Heart left ventricle (tissue), 16 donors: Measurements from ENCODE around the gene ZNF79. TPM values are rescaled to one million over a fixed set of nuclear protein-coding genes. Genes with fewer than 3 reads are reported as not detected.

Experiments
- ATAC-seq, 4 donors: fragments of 200-7000 bp; cut with Tn5 transposase; one replicate each; pipeline ENCODE4 v1.9.1; 2020 to 2022; ENCODE audit warnings: moderate library complexity in 4 of 4, mild to moderate bottlenecking in 3 of 4, moderate number of reproducible peaks in 1 of 4
- DNase-seq, 5 donors: peaks; one replicate each; pipeline ENCODE4 v3.0.0-alpha.2; 2020
- H3K27ac ChIP-seq, 12 donors: fragments of 200-600 bp; sonication (generic) in 4 of 12; one replicate each; pipeline versions ENCODE4 v1.5.0 to v1.8.0; 2016 to 2022; ENCODE audit warnings: mild to moderate bottlenecking in 2 of 12
- H3K27me3 ChIP-seq, 9 donors: fragments of 200-600 bp; sonication (generic) in 2 of 9; one replicate each; pipeline versions ENCODE4 v1.5.1 to v1.8.0; 2016 to 2022; ENCODE audit warnings: mild to moderate bottlenecking in 3 of 9
- H3K36me3 ChIP-seq, 9 donors: fragments of 200-600 bp; sonication (generic) in 2 of 9; one replicate each; pipeline versions ENCODE4 v1.5.0 to v1.8.0; 2018 to 2022; ENCODE audit warnings: mild to moderate bottlenecking in 2 of 9
- H3K4me1 ChIP-seq, 12 donors: fragments of 200-600 bp; sonication (generic) in 4 of 12; one replicate each; pipeline versions ENCODE4 v1.5.0 to v1.8.0; 2016 to 2022; ENCODE audit warnings: mild to moderate bottlenecking in 3 of 12
- H3K4me3 ChIP-seq, 12 donors: fragments of 200-600 bp; sonication (generic) in 4 of 12; one replicate each; pipeline versions ENCODE4 v1.5.0 to v1.8.0; 2017 to 2022; ENCODE audit warnings: mild to moderate bottlenecking in 9 of 12, moderate library complexity in 4 of 12
- H3K9me3 ChIP-seq, 12 donors: fragments of 200-600 bp; sonication (generic) in 4 of 12; one replicate each; pipeline versions ENCODE4 v1.5.0 to v1.8.0; 2016 to 2022; ENCODE audit warnings: mild to moderate bottlenecking in 1 of 12
- CTCF ChIP-seq, 12 donors: fragments of 200-600 bp; sonication (generic) in 4 of 12; IDR thresholded peaks; one replicate each; pipeline versions ENCODE4 v1.5.0 to v1.8.0; 2018 to 2022; ENCODE audit warnings: antibody characterized with exemption in 12 of 12, mild to moderate bottlenecking in 5 of 12
- POLR2A ChIP-seq, 2 donors: fragments of 450-650 bp; IDR thresholded peaks; one replicate each; pipeline ENCODE4 v1.6.1; 2017; ENCODE audit warnings: antibody characterized with exemption in 2 of 2, mild to moderate bottlenecking in 2 of 2, moderate library complexity in 2 of 2
- WGBS, 4 donors: extraction: QIAGEN DNeasy Blood & Tissue Kit in 2 of 4; methylation state at CpG; one replicate each; pipeline versions ENCODE4 v1.1.5 to v1.1.7; 2013 to 2018; 5-methylcytosine and 5-hydroxymethylcytosine counted together
- intact Hi-C, 10 donors: fragments of 100-400 bp; cut with DNase I; formaldehyde crosslinking; loops; one replicate each; pipeline versions ENCODE4 v1.11.1 to v1.14.2; 2022
- polyA plus RNA-seq, 2 donors: library from polyadenylated mRNA; stranded (reverse); fragments of 200-250 nt; gene quantifications; one replicate each; pipeline ENCODE4 v1.2.3, GENCODE V29; 2013
- total RNA-seq, 9 donors: library from RNA; depleted of rRNA in 2 of 9; stranded (reverse); fragments of >200 nt in 2 of 9; fragmentation: NEBNext Ultra II Directional in 3 of 9; extraction: Animal tissue kit (Norgen Biotek cat#: 25700) in 3 of 9; gene quantifications; one replicate each; pipeline versions ENCODE4 v1.1.0 to v1.2.4, GENCODE V29; 2016 to 2023
- donor health status: ischemic (EF 13 %, LVEDD 7.1; RV severe dilation, severe dysfunction).
- donor health status: healthy with polysubstance abuse.
- donor health status: DM: no; HTN: yes; CAD: no.
- donor health status: DM: no; HTN: no; CAD: no.
- donor health status: ischemic (EF 25% LVEDD 6.9; RV normal size, moderate dysfunction).
- donor health status: ischemic (EF 25% LVEDD 5.7; RV mildly dilated, moderate dysfunction).
- donor health status: healthy.
- donor health status: DM: yes; HTN: yes; CAD: no.
- donor health status: ischemic (EF 35%, LVEDD 5.7; RV mildly dilated, moderate dysfunction).
- donor health status: nonischemic (EF 11% LVEDD 7.7; RV severe dilation, severe dysfunction).
- donor health status: DM: yes; HTN: yes; CAD: no.
- donor health status: PGD.
- donor health status: ischemic (EF 29% LVEDD 5.4; RV normal size, mild dysfunction).
- donor health status: nonischemic (EF 23%, LVEDD 6.1; RV moderate dilation, normal function).

Gene ZNF79
- total and polyA plus RNA-seq, 11 donors: 3.1 to 7.4 (median 5.6) TPM

GRCh38 chr9:127422787-127423186, 1.4 kb upstream of the ZNF79 start:
- TF ChIP-seq POLR2A (IDR thresholded peaks at IDR 0.05) (no peak), CTCF (IDR thresholded peaks at IDR 0.05) (no peak)
- ATAC-seq (no peak), DNase-seq (no peak)
- Histone ChIP-seq H3K27ac (peak overlapping the region in 5 of 12 donors; percentile 85 to 95 (median 92)), H3K27me3 (no peaks in the 10 kb centered on the region), H3K4me3 (peak overlapping the region in 9 of 12 donors; percentile 57 to 97 (median 76)), H3K9me3 (no peaks in the 10 kb centered on the region), H3K36me3 (peaks cover 0 to 9% (median 0%) of the 10 kb centered on the region in 9 donors), H3K4me1 (peaks cover 10 to 48% (median 27%) of the 10 kb centered on the region in 12 donors)
- WGBS, 4 donors: 49 to 65% (median 50%) methylated on average over 6 of the region's 6 CpGs
- intact Hi-C loops: no loop called here

DNA sequence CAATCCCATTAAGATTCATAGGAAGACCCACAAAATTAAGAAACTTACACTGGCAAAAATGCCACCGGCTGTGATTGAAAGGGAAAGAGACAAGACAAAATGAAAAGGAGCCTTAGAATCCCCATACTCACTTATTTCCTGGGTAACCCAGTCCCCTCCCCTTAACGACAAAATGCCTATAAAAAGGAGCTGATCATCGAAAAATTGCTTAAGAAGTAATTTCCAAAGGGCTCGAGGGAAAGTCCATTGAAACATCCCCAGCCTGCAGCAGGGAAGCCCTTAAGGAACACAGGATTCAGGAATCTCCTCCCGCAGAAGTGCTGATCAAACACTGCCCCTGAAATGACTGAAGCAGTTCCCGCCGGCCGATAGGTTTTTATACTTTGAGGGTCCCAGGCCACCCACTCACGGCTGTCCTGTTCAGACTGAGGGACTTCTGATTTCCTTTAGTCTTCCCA, 677 bp upstream of the ZNF79 start:
- H3K4me3 ChIP-seq: peak overlapping the region; percentile 57 to 97 (median 78)
- peak in 1 of 4 donors; percentile 5 for ATAC-seq
- H3K36me3 ChIP-seq: peaks cover 0 to 16% (median 7%) of the 10 kb centered on the region in 9 donors
- H3K27me3 ChIP-seq: no peaks in the 10 kb centered on the region
- H3K4me1 ChIP-seq: peaks cover 10 to 48% (median 27%) of the 10 kb centered on the region in 12 donors
- no peaks in the 10 kb centered on the region for H3K9me3 ChIP-seq
- TF ChIP-seq POLR2A (IDR thresholded peaks at IDR 0.05) (no peak), CTCF (IDR thresholded peaks at IDR 0.05) (no peak)
- no peak for DNase-seq
- 1 to 2% (median 2%) methylated on average over 8 to 9 of the region's 9 CpGs for WGBS, 4 donors
- intact Hi-C loops: no loop called here
- peak overlapping the region; percentile 69 to 95 (median 92) for H3K27ac ChIP-seq

- intact Hi-C loops: loop anchor here in 3 of 10 donors (1.0 to 2.0 kb wide), 2 partner anchors 27 to 28 kb away; partner anchors contain the start of genes LRSAM1 (in 3 of the 3), RPL12 (in 3 of the 3) and SLC2A8 (in 1 of the 3)
Observed at GRCh38 chr9:127424676-127424999, 456 bp downstream of the ZNF79 start.

GRCh38 chr9:127426756-127427155, 2.6 kb downstream of the ZNF79 start:
- intact Hi-C loops: no loop called here
- Histone ChIP-seq H3K4me1 (peaks cover 10 to 38% (median 27%) of the 10 kb centered on the region in 12 donors), H3K9me3 (no peaks in the 10 kb centered on the region), H3K27me3 (no peaks in the 10 kb centered on the region), H3K36me3 (peaks cover 0 to 48% (median 36%) of the 10 kb centered on the region in 9 donors), H3K4me3 (no peak overlapping the region), H3K27ac (no peak overlapping the region)
- 88 to 92% (median 91%) methylated on average over 2 of the region's 2 CpGs for WGBS, 4 donors
- TF ChIP-seq CTCF (IDR thresholded peaks at IDR 0.05): no peak
- no peak for TF ChIP-seq POLR2A (IDR thresholded peaks at IDR 0.05)
- DNase-seq (no peak), ATAC-seq (no peak)

More at GRCh38 chr9:127424676-127424999, 456 bp downstream of the ZNF79 start:
- ATAC-seq: no peak
- no peaks in the 10 kb centered on the region for H3K9me3 ChIP-seq
- H3K4me3 ChIP-seq: peak overlapping the region; percentile 57 to 97 (median 78)
- H3K4me1 ChIP-seq: peaks cover 10 to 41% (median 27%) of the 10 kb centered on the region in 12 donors
- peaks cover 0 to 27% (median 18%) of the 10 kb centered on the region in 9 donors for H3K36me3 ChIP-seq
- no peak for TF ChIP-seq CTCF (IDR thresholded peaks at IDR 0.05)
- no peak for TF ChIP-seq POLR2A (IDR thresholded peaks at IDR 0.05)
- peak overlapping the region; percentile 69 to 95 (median 92) for H3K27ac ChIP-seq
- H3K27me3 ChIP-seq: no peaks in the 10 kb centered on the region
- no peak for DNase-seq
- 0 to 3% (median 1%) methylated on average over 11 to 13 of the region's 13 CpGs for WGBS, 4 donors
